Suppressor macrophage treated with lipopolysaccharide for 4 hours (primary cell): ENCODE results near the gene FAM20A.
A peak's percentile ranks its signal among the peaks of the same experiment; 100 is the strongest.
"Not testable (repeated sequence)": the region's sequence is repeated elsewhere in the genome, so short reads cannot be mapped to it uniquely, and the experiment has no call there.

Experiments
- DNase-seq: peaks from one replicate; pipeline ENCODE4 v3.0.0-alpha.2; 2020

Gene FAM20A

DNA sequence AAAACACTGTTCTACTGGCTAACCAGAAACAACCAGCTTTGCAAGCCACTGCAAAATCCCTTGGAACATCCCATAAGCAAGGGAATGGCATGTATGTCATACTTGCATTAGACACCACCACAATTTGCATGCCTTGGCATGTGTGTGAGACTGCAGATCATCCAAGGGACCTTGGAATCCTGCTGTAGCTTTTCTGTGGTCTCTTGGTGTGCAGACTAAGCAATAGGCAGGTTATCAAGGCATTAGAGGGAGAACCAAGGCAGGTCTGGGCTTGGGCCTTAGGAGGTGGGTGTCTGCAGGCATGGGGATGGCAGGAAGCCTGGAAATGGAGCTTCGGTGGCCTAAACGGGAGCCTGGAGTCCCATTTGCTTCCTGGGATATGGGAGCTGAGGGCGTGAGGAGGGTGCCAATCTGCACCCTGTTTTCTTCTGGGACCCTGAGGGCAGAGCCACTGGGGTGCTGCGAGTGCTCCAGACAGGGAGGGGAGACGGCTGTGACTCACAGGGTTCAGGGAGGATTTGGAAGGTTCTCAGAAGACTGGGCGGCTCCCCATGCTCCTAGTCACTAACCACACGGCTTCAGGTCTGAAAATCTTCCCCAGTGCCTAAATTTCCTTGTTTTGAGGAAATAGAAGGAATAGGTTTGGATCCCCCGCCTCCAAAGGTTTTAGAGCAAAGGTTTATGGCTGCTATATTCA lies 36.6 kb downstream of the FAM20A start:
- no peak for DNase-seq

DNA sequence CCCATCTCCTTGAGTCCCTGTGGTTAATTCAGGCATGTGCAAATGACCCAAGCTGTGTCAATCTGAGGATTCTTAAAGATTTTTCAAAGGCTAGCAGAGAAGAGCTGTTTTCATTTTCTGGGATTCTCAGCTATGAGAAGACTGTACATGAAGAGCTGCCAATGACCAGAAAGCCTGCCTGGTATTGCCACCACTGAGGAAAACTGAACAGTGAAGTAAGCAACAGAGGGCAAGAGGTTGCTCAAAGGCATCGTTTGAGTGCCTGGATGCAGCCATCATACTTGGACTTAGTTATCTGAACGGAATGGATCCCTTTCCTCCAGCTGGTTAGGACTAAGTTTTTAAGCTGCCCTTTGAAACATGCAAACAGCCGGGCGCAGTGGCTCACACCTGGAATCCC lies 38.4 kb downstream of the FAM20A start:
- no peak for DNase-seq

DNA sequence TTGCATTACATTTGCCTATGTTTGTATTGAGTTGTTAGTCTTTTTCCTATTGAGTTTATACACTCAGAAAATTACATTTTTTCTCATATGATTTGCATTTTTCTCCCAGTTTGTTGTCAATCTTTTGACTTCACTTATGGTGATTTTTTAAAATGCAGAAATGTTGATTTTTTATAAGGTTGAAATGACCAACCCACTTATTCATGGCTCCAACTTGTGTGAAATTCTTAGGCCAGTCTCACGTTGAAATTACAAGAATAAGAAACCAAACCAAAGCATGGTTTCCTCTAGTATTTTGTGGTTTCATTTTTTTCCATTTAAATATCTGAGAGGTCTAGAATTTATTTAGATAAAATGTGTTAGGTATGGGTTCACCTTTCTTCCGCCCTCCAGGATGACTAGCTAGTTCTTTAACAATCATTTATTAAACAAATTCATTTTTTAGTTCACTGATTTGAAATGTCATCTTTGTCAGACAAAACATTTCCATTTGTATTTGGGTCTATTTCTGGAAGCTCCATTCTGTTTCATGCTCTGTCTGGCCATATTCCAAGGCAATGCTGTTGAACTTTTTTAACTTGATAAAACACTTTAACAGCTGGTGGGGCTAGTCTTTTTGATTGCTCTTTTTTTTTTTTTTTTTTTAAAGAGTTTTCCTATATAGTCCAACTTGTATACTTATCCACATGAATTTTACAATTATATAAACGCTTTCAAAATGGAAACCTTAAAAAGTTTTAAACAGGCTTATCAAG lies 40.0 kb downstream of the FAM20A start:
- no peak for DNase-seq

DNA sequence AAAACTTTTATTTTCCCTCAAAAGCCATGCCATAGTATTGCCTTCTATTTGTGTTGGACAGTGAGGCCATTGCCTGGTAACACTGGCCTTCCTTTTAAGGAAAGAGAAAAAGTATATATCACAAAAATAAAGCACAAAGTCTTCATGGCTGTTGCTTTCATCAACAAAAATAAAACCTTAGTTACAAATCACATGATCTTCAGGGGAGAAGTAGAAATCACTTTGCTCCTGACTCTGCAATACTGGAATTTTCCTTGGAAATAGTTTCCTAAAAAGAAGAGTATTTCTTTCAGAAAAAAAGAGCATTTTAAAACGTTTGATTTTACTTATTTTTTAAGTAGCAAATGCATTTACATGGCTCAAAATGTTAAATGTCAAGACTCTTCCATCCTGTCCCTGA lies 41.9 kb downstream of the FAM20A start:
- DNase-seq = peak; percentile 30

DNA sequence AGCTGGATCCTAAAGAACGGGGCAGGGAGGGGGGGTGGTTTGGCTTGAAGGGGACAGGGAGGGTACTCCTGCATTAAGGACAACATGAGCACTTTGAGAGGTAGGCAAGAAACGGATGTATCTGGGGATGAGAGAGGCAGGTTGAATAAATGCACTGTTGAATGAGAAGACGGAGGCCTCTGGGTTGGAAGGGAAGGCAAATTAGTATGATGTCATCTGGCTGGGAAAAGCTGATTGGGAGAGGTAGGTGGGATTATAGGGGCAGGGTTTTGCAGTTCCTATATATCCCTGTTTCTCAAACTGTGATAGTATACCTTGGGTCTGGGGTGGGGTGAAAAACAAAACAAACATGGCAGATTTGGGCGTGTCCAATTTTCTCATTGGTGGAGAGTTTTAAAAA lies 44.6 kb downstream of the FAM20A start:
- no peak for DNase-seq

DNA sequence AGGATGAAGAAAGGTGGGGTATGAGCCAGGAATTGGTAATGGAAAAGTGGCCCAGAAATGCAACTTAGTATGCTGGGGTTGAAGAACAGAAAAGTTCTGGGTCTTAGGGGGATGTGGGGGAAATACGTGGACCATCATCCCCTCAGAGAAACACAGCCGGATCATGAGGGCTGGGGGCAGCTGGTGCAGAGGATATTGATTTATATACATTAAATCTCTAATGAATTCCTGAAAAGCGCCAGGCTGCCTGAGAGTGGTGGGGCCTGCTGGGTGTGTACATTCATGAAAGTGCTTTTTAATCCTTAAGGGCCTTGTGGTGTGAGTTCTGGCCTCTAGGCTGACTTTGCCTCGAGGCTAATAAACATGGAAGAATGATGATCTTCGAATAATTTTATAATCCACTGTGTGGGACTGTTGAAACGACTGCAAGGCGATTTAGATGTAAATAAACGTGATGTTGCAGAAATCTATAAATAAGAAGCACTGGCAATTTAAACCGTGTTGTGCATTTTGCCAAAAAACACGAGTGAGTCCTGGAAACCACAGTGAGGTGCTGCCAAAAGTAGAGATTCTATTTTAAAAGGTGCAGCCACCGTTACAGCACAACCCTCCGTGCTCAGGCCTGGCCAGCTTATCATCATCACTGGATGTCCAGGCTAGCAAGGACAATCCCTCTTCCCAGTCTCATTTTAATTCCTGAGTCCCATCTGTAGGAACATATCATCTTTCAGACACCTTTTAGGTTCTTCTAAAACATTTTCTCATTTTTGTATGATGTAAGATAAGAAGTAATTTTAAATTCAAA lies 56.9 kb downstream of the FAM20A start:
- no peak for DNase-seq

DNA sequence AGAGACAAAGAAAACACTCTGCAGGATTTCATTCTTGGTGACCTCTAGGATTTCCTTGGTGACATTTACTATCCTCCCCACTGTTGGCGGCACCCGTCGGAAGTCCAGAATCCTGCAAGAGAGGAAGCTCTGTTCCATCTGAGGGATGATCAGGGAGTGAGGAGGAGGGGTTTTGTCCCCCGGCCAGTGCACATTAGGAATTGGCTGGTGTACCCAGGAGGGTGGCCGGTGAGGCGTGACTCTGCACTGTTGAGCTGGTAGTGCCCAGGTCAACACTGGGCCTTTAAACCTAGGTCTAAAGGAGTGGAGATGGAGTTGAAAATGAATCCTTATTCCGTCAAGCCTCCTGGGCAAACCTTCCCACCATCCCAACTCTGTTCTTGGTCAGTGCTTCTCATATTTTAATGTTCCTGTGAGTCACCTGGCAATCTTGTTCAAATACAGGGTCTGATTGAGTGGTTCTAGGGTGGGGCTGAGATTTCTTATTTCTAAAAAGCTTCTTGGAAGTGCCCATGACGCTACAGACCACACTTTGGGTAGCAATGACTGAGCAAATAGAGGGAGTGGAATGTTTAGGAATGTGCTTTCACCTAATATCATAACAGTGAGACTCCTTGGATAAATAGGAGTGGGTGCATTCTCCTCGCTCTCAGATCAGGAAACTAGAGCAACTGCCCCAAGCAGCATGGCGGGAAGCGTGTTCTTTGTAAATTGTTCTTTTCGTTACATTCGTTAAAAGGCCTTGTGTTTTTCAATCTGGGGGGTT lies 58.3 kb downstream of the FAM20A start:
- DNase-seq = no peak

DNA sequence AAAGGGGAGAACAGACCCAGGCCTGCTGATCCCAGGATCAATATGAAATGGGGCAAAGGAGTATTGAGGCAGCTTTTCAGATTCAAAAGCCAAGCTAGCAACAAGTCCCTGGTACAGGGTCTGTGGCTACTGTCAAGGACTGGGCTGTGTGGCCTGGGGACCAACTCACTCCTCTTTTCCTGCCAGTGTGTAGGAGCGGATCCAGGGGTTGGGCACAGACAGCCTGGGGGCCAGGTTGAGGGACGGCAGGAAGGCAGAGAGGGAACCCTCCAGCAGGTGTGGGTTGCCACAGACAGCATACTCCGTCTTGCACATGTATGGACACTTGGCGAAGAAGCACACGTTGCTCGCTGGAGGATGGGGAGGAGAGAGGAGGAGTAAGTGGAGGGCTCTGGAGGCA lies 59.4 kb downstream of the FAM20A start:
- DNase-seq = no peak

DNA sequence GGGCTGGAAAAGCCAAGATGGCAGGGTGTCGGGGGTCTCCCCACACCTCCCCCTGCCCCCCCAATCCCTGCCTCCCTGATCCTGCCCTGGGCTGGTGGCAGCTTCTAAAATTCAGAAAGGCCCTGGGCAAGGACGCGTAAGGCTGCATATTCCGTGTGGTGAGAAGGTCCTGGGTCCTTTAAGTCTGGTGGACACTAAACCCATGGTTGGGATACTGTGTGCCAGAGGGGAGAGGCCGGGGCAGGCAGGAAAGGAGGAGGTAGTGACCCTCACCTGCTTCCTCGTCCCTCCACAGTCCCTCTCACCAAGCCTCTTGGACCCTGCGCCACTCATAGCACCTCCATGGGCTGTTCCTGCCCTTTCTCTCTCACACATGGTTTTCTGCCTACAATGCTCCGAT lies 60.2 kb downstream of the FAM20A start:
- DNase-seq = no peak

DNA sequence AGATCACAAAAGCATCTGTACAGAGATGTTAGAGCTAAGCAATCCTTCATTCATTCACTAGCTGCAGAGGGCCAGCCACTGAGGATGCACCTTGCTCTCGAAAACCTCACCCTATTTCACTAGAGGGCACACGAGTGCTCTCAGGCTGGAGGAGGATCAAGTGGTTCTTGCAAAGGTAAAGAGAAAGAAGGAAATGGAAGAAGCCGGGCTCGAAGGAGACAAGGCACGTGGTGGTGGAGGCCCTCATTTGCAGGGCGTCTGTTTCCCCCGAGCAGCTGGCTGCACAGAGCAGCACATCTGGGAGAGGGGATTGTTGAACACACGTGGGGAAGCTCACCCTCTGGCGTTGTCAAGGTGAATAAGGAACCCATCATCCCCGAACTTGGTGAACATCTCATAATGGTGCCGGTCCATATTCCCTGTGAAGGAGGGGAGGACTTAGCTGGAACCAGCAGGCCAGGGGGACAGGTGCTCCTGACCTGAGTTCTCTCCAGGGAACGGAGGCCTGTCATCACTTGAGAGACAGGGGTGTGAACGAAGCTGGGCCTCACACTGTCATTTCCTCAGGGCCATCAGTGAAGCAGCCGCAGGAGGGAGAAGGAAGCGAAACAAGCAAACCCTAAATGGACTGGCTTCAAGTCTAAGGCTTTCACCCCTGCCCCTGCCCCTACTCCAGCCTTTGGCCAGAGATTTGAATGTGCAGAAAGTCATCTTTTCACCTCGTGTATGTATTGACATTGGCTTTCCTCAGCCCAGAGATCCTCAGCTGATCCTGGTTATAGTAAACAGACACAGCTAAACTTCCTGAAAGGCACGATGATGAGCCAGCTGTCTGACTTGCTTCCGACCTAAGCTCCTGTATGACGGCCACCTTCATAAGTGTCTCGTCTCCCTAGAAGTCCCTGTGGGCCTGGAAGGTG lies 61.4 kb downstream of the FAM20A start:
- DNase-seq = peak; percentile 32

DNA sequence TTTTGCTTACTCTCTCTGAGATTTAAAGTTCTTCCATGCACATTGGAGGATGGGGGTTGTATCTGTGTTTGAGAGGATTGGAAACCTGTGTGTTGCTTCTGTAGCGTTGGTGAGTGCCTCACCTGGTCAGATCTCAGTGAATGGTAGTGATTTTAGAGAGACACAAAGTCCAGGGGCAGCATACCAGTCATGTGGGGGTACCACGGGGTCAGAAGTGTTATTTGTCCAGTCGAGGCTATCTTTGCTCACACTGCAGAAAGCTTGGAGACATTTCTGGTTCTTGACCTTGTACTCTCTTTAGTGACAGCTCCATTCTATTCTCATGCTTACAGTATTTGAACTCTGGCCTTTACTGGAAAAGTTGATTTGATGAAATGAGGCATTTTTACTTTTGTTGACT lies 65.2 kb downstream of the FAM20A start:
- no peak for DNase-seq

DNA sequence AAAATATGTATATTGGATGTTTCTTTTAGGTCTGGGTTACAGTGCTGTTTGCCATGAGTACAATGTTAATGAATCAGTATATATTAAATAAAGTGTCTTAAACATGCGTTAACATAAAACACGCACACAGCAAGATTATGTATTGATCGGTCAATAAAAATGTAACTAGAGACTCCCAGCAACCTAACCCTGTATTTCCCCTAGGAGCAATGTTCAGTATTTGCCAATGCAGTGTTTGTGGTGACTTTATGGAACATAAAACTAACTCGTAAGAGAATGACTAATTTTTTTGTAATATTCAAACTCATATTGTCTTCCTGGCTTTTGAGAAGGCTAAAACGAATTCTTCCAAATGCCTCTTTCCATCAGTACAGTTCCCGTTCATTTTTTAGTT lies 66.5 kb downstream of the FAM20A start:
- DNase-seq = no peak

DNA sequence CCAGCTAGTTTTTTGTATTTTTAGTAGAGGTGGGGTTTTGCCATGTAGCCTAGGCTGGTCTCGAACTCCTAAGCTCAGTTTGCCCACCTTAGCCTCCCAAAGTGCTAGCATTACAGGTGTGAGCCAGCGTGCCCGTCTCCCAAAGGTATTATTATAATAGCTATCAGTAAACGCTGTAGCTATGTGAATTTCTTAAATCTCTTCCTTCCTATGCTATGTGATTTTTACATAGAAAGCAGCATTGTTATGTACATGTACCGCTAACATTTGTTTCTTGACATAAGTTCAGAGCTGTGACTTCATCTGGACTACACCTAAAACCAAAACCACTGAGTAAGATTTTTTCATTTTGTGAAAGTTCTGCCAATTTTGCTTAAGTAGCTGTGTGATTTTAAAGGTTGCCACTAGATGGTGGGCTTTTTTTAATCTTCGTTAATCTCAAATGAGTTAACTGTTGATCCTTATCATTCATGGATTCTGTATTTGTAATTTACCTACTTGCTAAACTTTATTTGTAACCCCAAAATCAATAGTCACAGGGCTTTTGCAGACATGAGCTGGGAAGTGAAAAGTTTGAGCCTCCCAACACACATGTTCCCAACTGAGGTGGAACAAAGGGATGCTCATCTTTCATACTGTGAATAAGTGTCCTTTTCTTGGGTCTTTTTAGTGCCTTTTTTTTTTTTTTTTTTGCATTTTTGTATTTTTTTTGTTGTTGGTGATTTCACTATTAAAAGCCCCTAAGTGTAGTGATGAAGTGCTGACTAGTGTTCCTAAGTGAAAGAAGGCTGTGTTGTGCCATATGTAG lies 67.1 kb downstream of the FAM20A start:
- DNase-seq = peak; percentile 60

DNA sequence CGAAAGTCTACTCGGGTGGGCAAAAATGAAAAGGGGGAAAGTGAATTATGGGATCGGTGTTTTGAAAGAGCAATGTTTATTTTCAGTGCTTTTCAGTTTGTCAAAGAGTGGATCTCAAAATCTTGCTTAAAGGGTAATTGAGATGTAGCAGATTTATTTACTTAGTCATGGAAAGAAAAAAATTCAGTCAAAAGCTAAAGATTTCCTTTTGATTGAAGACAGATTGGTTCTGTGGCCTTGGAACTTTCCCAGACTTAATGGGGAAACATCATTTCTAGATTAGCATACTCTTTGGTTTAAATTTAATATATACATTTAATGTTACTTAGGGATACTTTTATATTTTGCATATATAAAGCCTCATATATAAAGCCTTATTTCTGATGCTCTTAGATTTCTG lies 68.3 kb downstream of the FAM20A start:
- no peak for DNase-seq

DNA sequence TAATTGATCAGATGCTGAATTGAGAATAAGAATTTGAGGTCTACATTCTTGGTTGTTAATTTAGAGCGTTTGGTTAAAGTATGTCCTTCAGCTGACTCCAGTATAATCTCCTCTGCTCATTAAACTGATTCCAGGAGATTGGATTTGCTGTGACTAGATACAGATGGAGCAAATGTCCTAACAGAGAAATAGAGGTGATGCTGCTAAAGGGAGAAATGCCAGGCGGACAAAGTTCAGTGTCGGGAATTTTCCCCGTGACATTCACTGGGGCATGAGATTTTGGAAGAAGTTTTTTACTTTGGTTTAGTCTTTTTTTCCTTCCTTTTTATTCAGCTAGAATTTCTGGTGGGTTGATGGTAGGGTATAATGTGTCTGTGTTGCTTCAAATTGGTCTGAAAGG lies 69.9 kb downstream of the FAM20A start:
- no peak for DNase-seq

DNA sequence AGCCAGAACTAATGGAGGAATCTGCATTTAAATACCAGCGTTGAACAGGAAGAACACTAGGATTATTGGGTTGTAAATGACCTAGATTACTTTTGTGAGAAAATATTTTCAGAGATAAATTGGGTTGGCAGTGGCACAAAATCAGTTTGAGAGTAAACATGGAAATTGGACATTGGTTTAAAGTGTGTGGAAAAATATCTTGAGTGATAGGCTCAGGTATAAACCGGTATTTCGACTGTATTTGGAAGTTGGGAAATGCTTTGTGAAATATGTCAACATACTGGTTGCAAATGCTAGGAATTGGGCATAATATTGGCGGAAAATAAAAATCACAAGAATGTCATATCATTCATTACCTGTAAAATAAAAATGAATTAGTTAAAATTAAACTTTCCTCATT lies 73.9 kb downstream of the FAM20A start:
- DNase-seq = no peak

DNA sequence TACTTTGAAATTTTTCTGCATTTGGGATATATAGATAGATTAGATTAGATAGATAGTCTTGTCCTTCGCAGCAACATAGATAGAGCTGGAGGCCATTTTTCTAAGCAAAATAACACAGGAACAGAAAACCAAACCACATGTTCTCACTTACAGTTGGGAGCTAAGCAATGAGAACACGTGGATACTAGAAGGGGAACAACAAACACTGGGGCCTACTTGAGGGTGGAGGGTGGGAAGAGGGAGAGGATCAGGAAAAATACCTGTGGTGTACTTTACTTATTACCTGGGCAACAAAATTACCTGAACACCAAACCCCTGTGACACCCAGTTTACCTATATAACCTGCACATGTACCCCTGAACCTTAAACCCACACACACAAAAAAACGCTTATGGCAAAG lies 74.6 kb downstream of the FAM20A start:
- DNase-seq = no peak

DNA sequence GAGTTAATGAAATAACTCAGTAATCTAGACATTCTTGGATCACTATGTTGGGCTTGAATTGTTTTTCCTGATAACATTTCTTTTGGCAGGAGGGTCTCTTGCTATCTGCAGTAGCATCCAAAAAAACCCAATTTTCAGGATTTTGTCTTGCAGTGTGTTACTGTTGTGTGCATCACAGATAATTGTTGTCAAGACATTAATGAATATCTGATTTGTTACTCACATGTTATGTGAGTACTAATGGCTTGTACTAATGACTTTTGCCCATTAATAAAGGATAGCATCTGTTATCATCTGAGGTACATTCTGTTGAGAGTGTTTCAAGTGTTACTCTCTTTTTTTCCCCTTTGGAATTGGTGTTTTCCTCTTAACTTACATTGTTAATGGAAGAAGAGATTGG lies 78.9 kb downstream of the FAM20A start:
- no peak for DNase-seq

DNA sequence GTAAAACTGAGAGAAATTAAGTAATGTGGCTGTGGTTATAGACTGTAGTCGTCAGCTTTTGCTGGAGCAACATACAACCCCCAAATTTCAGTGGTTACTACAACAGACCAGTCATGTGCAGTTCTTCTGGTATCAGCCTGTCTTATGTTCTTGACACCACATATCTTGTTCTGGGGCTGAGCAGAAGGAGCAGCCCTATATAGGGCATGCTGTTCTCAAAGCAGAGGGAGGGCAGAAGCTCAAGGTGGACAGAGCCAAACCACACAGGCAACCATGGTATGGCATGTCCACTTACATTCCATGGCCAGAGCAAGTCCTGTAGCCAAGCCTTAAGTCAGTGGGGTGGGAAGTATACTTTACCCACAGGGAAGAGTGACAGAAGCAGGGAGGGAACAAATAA lies 81.3 kb downstream of the FAM20A start:
- no peak for DNase-seq

DNA sequence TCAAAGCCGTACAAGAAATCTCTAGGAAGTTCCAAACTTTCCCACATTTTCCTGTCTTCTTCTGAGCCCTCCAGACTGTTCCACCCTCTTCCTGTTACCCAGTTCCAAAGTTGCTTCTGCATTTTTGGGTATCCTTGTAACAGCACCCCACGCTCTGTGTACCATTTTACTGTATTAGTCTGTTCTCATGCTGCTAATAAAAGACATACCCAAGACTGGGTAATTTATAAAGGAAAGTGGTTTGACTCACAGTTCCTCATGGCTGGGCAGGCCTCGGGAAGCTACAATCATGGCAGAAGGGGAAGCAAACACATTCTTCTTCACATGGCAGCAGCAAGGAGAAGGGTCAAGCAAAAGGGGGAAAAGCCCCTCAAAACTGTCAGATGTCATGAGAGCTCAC lies 82.1 kb downstream of the FAM20A start:
- not testable (repeated sequence) for DNase-seq
